ENCODE measurements around the gene HIVEP3. TPM values are rescaled to one million over a fixed set of nuclear protein-coding genes. Genes with fewer than 3 reads are reported as not detected.

HIVEP3 gene
- total RNA-seq, 2 donors from 2014 or later: 17.9 to 32.0 TPM

- Mint-ChIP-seq H3K4me1 (ENCODE audit: low read depth in 2 of 2) (peaks cover 77 to 85% of the 10 kb centered on the region in 2 donors), H3K36me3 (no peaks in the 10 kb centered on the region), H3K4me3 (peak overlapping the region; percentile 54), H3K9me3 (peaks cover 4% of the 10 kb centered on the region), H3K27ac (peak overlapping the region; percentile 85 to 87), H3K27me3 (no peaks in the 10 kb centered on the region)
- DNase-seq (ENCODE audit: low spot score): no peak
- ATAC-seq: no peak
Measured at GRCh38 chr1:41895552-41895951, 23.2 kb downstream of the HIVEP3 start.

DNA sequence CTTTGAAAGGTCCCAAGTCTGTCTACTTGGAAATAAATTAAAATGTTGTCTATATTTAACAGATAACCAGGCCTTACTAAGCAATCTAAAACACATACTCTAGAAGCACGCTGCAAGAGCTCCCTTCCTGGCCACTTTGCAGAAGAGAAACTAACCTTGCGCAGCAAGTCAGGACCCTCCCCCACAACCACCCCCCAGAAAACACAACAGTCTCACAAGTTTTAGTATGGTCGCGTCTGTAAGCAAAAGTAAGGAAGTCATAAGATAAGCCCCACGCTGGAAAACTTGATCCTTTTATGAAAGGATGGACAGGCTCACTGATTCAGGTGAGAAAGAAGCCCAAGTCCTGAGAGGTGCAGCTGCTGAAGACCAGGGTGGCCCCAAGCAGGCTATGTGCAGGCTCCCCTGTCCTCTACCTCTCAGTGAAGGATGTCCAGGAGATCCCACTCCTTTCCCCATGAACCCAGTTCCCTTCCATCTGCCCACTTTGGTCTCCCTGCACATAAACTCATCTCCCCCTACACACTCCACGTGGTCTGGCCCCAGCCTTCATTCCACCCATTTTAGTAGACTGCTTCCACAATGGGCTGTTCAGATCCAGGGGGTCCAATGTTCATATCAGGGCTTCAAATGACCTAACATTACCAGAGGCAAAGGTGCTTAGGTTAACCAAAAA lies 23.8 kb downstream of the HIVEP3 start:
- DNase-seq (ENCODE audit: low spot score) (no peak), ATAC-seq (no peak)
- Mint-ChIP-seq H3K36me3 (no peaks in the 10 kb centered on the region), H3K4me1 (ENCODE audit: low read depth in 2 of 2) (peaks cover 79 to 86% of the 10 kb centered on the region in 2 donors), H3K27me3 (no peaks in the 10 kb centered on the region), H3K4me3 (peak overlapping the region; percentile 54), H3K9me3 (peaks cover 4% of the 10 kb centered on the region), H3K27ac (peak overlapping the region; percentile 85 to 87)

DNA sequence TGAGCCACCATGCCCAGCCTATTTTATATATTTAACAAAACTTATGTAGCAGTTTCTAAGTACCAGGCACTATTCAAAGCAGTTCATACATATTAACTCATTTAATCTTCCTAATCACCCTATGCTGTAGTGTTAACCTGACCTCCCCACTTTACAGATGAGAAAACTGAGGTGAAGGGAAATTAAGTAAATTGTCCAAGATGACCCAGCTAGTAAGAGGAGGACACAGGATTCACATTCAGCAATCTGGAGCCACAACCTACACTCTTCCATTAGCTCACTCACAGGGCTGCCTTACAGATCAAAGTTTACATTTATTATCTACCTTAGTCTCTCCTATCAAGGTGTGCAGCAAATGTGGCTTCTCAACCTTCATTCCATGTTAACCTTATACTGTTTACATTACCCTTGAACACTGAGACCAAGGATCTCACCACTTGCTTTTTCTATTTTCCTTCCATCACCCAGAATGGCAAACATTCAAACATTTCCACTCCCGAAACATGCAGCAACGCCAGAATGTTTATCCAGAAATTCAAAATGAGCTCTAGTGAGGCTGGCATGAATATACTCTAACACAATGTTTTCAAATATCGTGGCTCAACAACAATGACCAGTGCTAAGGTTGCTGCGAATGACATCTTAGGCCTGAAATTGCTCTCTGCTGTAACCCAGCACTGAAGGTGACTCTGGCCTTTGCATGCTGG lies 24.5 kb downstream of the HIVEP3 start:
- Mint-ChIP-seq H3K4me3 (peak overlapping the region; percentile 54), H3K4me1 (ENCODE audit: low read depth in 2 of 2) (peaks cover 80 to 87% of the 10 kb centered on the region in 2 donors), H3K9me3 (peaks cover 4% of the 10 kb centered on the region), H3K27me3 (no peaks in the 10 kb centered on the region), H3K27ac (peak overlapping the region; percentile 85 to 87), H3K36me3 (no peaks in the 10 kb centered on the region)
- ATAC-seq (no peak), DNase-seq (ENCODE audit: low spot score) (no peak)

DNA sequence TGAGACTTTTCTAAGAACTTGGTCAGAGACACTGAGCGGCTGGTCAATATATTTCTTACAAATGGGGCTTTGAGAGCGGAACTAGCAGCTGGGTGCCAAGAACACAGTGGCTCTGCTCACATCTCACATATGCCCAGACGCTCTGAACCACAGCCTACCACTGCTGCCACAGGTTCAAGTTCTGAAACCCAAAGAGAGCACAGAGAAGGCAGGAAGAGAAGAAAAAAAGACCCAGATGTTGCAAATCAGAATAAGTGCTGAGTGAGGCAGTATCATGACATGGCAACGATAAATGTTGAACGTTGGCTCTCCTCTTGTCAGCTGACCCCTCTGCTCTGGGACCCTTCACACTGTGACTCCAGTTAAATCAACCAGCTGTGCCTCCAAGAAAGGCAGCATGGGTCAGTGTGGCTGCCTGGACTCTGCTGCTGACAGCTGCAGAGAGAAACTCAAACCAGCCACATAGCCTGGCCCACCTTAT lies 26.4 kb downstream of the HIVEP3 start:
- H3K4me3 Mint-ChIP-seq: peak overlapping the region; percentile 82
- H3K4me1 Mint-ChIP-seq (ENCODE audit: low read depth in 2 of 2): peaks cover 75 to 85% of the 10 kb centered on the region in 2 donors
- H3K9me3 Mint-ChIP-seq: no peaks in the 10 kb centered on the region
- ATAC-seq (peak; percentile 75 to 76), DNase-seq (ENCODE audit: low spot score) (peak; percentile 85)
- H3K27me3 Mint-ChIP-seq: no peaks in the 10 kb centered on the region
- H3K36me3 Mint-ChIP-seq: peaks cover 10% of the 10 kb centered on the region
- peak overlapping the region; percentile 85 to 87 for H3K27ac Mint-ChIP-seq

- ATAC-seq: peak; percentile 71 to 84
- Mint-ChIP-seq H3K27ac (peak overlapping the region; percentile 85 to 87), H3K4me1 (ENCODE audit: low read depth in 2 of 2) (peaks cover 68 to 77% of the 10 kb centered on the region in 2 donors), H3K9me3 (no peaks in the 10 kb centered on the region), H3K4me3 (peak overlapping the region; percentile 82), H3K36me3 (peaks cover 10% of the 10 kb centered on the region), H3K27me3 (no peaks in the 10 kb centered on the region)
- peak; percentile 93 for DNase-seq (ENCODE audit: low spot score)
Measured at GRCh38 chr1:41891199-41891896, 27.4 kb downstream of the HIVEP3 start.

- ATAC-seq (peak in 1 of 2 donors; percentile 21), DNase-seq (ENCODE audit: low spot score) (no peak)
- peaks cover 10% of the 10 kb centered on the region for H3K36me3 Mint-ChIP-seq
- peaks cover 73 to 78% of the 10 kb centered on the region in 2 donors for H3K4me1 Mint-ChIP-seq (ENCODE audit: low read depth in 2 of 2)
- no peaks in the 10 kb centered on the region for H3K9me3 Mint-ChIP-seq
- H3K27ac Mint-ChIP-seq: peak overlapping the region; percentile 85 to 87
- H3K4me3 Mint-ChIP-seq: peak overlapping the region; percentile 82
- H3K27me3 Mint-ChIP-seq: no peaks in the 10 kb centered on the region
Measured at GRCh38 chr1:41890825-41891198, 27.9 kb downstream of the HIVEP3 start.

GRCh38 chr1:41889506-41890414 lies 29.0 kb downstream of the HIVEP3 start:
- peaks cover 10% of the 10 kb centered on the region for H3K36me3 Mint-ChIP-seq
- no peak for ATAC-seq
- no peaks in the 10 kb centered on the region for H3K27me3 Mint-ChIP-seq
- no peaks in the 10 kb centered on the region for H3K9me3 Mint-ChIP-seq
- peak overlapping the region; percentile 82 for H3K4me3 Mint-ChIP-seq
- peak overlapping the region; percentile 85 to 87 for H3K27ac Mint-ChIP-seq
- DNase-seq (ENCODE audit: low spot score): no peak
- H3K4me1 Mint-ChIP-seq (ENCODE audit: low read depth in 2 of 2): peaks cover 63 to 73% of the 10 kb centered on the region in 2 donors

DNA sequence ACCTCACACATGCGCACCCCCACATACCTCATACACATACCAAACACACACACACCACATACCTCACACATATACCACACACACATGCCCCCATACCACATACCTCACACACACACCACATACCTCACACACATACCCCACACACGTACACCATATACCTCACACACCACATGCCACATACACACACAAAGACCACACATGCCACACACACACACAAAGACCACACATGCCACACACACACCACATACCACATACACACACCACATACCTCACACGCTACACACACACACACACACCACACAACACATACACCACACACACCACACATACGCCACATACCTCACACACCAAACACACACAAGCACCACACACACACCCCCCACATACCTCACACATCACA lies 30.0 kb downstream of the HIVEP3 start:
- Mint-ChIP-seq H3K36me3 (peaks cover 10% of the 10 kb centered on the region), H3K27ac (peak overlapping the region; percentile 85 to 87), H3K27me3 (no peaks in the 10 kb centered on the region), H3K4me3 (peak overlapping the region; percentile 82), H3K4me1 (ENCODE audit: low read depth in 2 of 2) (peaks cover 54 to 68% of the 10 kb centered on the region in 2 donors), H3K9me3 (no peaks in the 10 kb centered on the region)
- ATAC-seq: peak; percentile 21 to 63
- no peak for DNase-seq (ENCODE audit: low spot score)

DNA sequence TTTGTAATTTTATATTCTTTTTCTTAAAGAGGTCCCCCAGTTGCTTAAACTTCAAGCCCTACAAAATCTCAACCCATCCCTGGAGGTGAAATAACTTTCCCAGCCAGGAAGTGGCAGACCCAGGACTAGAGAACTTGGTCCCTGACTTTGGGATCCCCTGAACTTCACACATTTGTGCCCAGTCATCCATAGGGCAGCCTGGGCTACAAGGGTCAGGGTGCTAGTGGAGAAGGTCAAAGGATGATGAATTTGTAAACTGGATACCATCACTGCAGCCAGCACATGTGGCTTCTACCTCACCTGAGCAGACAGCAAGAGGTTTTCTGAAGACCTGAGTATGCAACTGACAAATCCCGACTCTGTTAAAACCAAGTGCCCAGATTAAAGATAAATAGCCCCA lies 31.4 kb downstream of the HIVEP3 start:
- ATAC-seq: no peak

DNA sequence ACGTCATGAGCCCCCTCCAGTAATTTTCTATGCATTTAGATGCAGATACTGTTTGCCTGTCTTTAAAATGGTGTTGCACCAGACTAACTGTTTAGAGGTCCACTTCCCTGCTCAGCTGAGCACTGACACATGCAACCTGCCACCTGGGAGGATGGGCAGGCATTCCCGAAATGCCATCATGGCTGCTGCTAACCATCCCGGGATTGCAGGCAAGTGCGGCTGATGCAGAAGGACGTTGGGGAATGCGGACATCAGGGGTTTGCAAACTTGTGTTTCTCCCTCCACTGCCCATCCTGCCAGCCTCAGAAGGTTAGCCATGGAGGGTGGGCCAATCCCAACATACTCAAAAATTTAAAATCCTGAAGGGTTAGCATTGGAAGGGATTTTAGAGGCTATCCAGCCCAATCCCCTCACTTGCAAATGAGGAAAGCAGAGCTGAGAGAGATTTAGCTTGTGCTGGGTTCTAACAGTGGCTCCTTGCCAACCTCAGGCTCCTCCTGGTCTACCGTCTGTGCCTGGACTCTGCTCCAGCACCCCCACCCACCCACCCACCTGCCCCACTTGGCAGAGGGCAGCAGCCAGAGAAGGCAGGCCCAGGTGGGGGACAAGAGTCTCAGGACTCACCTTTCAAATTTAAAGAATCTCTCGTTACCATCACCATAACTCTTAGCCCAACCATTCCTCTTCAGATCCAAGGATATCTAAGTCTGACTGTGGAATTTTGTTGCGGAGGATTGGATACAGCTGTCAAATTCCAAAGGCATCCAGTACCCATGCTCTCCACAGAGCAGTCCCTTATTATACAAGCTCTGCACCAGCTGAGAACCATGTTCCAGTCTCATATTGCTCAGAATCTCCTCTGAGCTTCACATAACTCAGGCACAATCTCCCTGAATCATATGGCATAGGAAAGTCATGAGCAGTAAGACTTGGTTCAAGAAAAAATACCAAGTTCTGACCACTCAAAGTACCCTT lies 34.2 kb downstream of the HIVEP3 start:
- peaks cover 10% of the 10 kb centered on the region for H3K36me3 Mint-ChIP-seq
- ATAC-seq (no peak), DNase-seq (ENCODE audit: low spot score) (no peak)
- no peak overlapping the region for H3K4me3 Mint-ChIP-seq
- no peaks in the 10 kb centered on the region for H3K27me3 Mint-ChIP-seq
- H3K27ac Mint-ChIP-seq: peak overlapping the region in 1 of 2 donors; percentile 37
- peaks cover 39 to 64% of the 10 kb centered on the region in 2 donors for H3K4me1 Mint-ChIP-seq (ENCODE audit: low read depth in 2 of 2)
- H3K9me3 Mint-ChIP-seq: no peaks in the 10 kb centered on the region

More for the DNA sequence above, 31.4 kb downstream of the HIVEP3 start:
- Mint-ChIP-seq H3K4me1 (ENCODE audit: low read depth in 2 of 2) (peaks cover 55 to 72% of the 10 kb centered on the region in 2 donors), H3K27ac (peak overlapping the region in 1 of 2 donors; percentile 85), H3K9me3 (no peaks in the 10 kb centered on the region), H3K4me3 (no peak overlapping the region), H3K27me3 (no peaks in the 10 kb centered on the region), H3K36me3 (peaks cover 10% of the 10 kb centered on the region)
- no peak for DNase-seq (ENCODE audit: low spot score)

GRCh38 chr1:41883507-41883906 lies 35.2 kb downstream of the HIVEP3 start:
- no peak for DNase-seq (ENCODE audit: low spot score)
- Mint-ChIP-seq H3K27me3 (no peaks in the 10 kb centered on the region), H3K4me1 (ENCODE audit: low read depth in 2 of 2) (peaks cover 29 to 62% of the 10 kb centered on the region in 2 donors), H3K27ac (peak overlapping the region in 1 of 2 donors; percentile 82), H3K36me3 (peaks cover 2% of the 10 kb centered on the region), H3K9me3 (no peaks in the 10 kb centered on the region), H3K4me3 (no peak overlapping the region)
- no peak for ATAC-seq

DNA sequence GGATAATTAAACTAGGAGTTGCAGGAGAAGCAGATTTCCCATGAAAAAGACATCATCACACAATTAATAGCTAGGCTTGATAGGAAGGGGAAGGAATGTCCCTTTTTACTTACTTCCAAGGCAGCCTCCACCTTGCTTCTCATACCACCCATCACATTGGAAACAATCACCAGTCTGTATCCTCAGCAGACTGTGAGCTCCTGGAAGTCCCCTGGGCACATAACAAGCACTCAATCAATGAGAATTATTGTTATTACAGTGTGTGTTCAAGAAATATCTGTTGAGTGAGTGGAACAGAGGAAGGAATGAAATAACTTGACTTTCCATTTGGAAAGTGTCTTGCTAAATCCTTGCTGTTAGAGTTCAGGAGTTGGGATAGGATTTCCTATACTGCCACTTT lies 36.2 kb downstream of the HIVEP3 start:
- Mint-ChIP-seq H3K27ac (peak overlapping the region; percentile 21 to 82), H3K9me3 (no peaks in the 10 kb centered on the region), H3K36me3 (no peaks in the 10 kb centered on the region), H3K4me1 (ENCODE audit: low read depth in 2 of 2) (peaks cover 24 to 56% of the 10 kb centered on the region in 2 donors), H3K27me3 (no peaks in the 10 kb centered on the region), H3K4me3 (no peak overlapping the region)
- DNase-seq (ENCODE audit: low spot score) (no peak), ATAC-seq (peak in 1 of 2 donors; percentile 69)
